Activated naive CD4-positive, alpha-beta T cell treated with anti-CD3 and anti-CD28 coated beads, Interleukin-2, amount 50 U/mL, for 16 hours (primary cell): ENCODE measurements around the gene KLHL7.
"Not testable (repeated sequence)": the region's sequence is repeated elsewhere in the genome, so short reads cannot be mapped to it uniquely, and the experiment has no call there.

Source experiments
- DNase-seq: peaks from one replicate; pipeline ENCODE4 v3.0.0-alpha.2; 2020

The KLHL7 gene

GRCh38 chr7:23218196-23218595, 112.6 kb downstream of the KLHL7 start:
- no peak for DNase-seq

- no peak for DNase-seq
Measured at GRCh38 chr7:23220690-23221305, 115.2 kb downstream of the KLHL7 start.

GRCh38 chr7:23222439-23223030, 117.0 kb downstream of the KLHL7 start:
- no peak for DNase-seq

- not testable (repeated sequence) for DNase-seq
Measured at GRCh38 chr7:23224364-23224763, 118.8 kb downstream of the KLHL7 start.

- DNase-seq, result no peak
Measured at GRCh38 chr7:23226844-23227450, 121.4 kb downstream of the KLHL7 start.
